Mesendoderm (in vitro differentiated cells): Measurements from ENCODE around the gene TRPM2.
A peak's percentile ranks its signal among the peaks of the same experiment; 100 is the strongest.

Source experiments
- DNase-seq: peaks from one replicate; pipeline ENCODE4 v3.0.0; 2013
- H2AK5ac ChIP-seq: 2 replicates; pipeline ENCODE4 v1.6.1; 2013; ENCODE audit warnings: low read length, inconsistent platforms
- H2BK120ac ChIP-seq: 2 replicates; pipeline ENCODE4 v1.6.1; 2013; ENCODE audit warnings: low read depth, mild to moderate bottlenecking, low read length, moderate library complexity, mixed read lengths
- H2BK15ac ChIP-seq: replicated peaks from 2 replicates; pipeline ENCODE4 v1.6.1; 2013; ENCODE audit warnings: low read depth, mild to moderate bottlenecking, moderate library complexity
- H2BK5ac ChIP-seq: 2 replicates; pipeline ENCODE4 v1.6.1; 2013; ENCODE audit warnings: low read length, inconsistent platforms
- H3K18ac ChIP-seq: 2 replicates; pipeline ENCODE4 v1.6.1; 2013; ENCODE audit warnings: mild to moderate bottlenecking, low read length, mixed read lengths
- H3K23ac ChIP-seq: one replicate; pipeline ENCODE4 v1.6.1; 2013; ENCODE audit warnings: low read length
- H3K27ac ChIP-seq: 2 replicates; pipeline ENCODE4 v1.5.1; 2013; ENCODE audit warnings: low read depth, mild to moderate bottlenecking, inconsistent platforms, low read length, moderate library complexity
- H3K27me3 ChIP-seq: 2 replicates; pipeline ENCODE4 v1.6.1; 2013; ENCODE audit warnings: low read length, control low read depth, mild to moderate bottlenecking, inconsistent platforms; ENCODE audit not compliant: insufficient read depth, poor library complexity
- H3K36me3 ChIP-seq: 2 replicates; pipeline ENCODE4 v1.6.1; 2013; ENCODE audit warnings: low read length, inconsistent platforms; ENCODE audit not compliant: control insufficient read depth, insufficient read depth
- H3K4ac ChIP-seq: one replicate; pipeline ENCODE4 v1.6.1; 2013; ENCODE audit warnings: low read depth, mild to moderate bottlenecking, low read length, moderate library complexity
- H3K4me1 ChIP-seq: 2 replicates; pipeline ENCODE4 v1.6.1; 2013; ENCODE audit warnings: low read depth, low read length, inconsistent platforms; ENCODE audit not compliant: control insufficient read depth
- H3K4me2 ChIP-seq: 2 replicates; pipeline ENCODE4 v1.6.1; 2013; ENCODE audit warnings: low read length
- H3K4me3 ChIP-seq: 2 replicates; pipeline ENCODE4 v1.5.1; 2013; ENCODE audit warnings: mild to moderate bottlenecking, low read length
- H3K56ac ChIP-seq: one replicate; pipeline ENCODE4 v1.6.1; 2013; ENCODE audit warnings: low read length
- H3K79me1 ChIP-seq: 2 replicates; pipeline ENCODE4 v1.6.1; 2013; ENCODE audit warnings: low read length, inconsistent platforms
- H3K79me2 ChIP-seq: 2 replicates; pipeline ENCODE4 v1.6.1; 2013; ENCODE audit warnings: mild to moderate bottlenecking, low read length; ENCODE audit not compliant: control insufficient read depth, insufficient read depth
- H3K9ac ChIP-seq: 2 replicates; pipeline ENCODE4 v1.6.1; 2013; ENCODE audit warnings: low read length, inconsistent platforms
- H4K5ac ChIP-seq: one replicate; pipeline ENCODE4 v1.6.1; 2013; ENCODE audit warnings: low read length
- H4K8ac ChIP-seq: one replicate; pipeline ENCODE4 v1.6.1; 2013; ENCODE audit warnings: low read depth, mild to moderate bottlenecking, control low read depth, low read length, moderate library complexity
- WGBS: extraction: QIAGEN DNeasy Blood & Tissue Kit; methylation state at CpG from one replicate; pipeline ENCODE4 v1.1.7; 2013; ENCODE audit warnings: low lambda C conversion rate, missing lambda C conversion rate; ENCODE audit not compliant: insufficient coverage; ENCODE audit errors: extremely low coverage; 5-methylcytosine and 5-hydroxymethylcytosine counted together

The TRPM2 gene

DNA sequence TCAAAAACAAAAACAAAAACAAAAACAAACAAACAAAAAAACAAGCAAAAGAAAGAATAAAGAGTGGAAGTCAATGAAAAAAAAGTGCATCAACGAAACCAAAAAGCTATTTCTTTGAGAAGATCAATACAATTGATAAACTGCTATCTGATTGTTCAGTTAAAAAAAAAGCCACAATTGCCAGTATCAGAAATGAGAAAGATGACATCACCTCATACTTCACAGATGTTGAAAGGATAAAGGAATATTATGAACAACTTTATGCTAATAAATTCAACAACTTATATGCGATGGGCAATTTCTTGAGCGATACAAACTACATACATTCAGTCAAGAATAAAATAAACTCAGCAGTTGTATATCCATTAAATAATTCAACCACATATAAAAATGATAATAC, 99.7 kb downstream of the TRPM2 start:
- no peak overlapping the region for H3K23ac ChIP-seq
- no peaks in the 10 kb centered on the region for H3K79me1 ChIP-seq
- H4K5ac ChIP-seq: no peak overlapping the region
- no peak overlapping the region for H3K18ac ChIP-seq
- H3K4me3 ChIP-seq: no peak overlapping the region
- H3K56ac ChIP-seq: no peak overlapping the region
- H3K36me3 ChIP-seq: no peaks in the 10 kb centered on the region
- H3K27ac ChIP-seq: no peak overlapping the region
- no peak overlapping the region for H2BK5ac ChIP-seq
- H3K4ac ChIP-seq: no peak overlapping the region
- H3K9ac ChIP-seq: no peak overlapping the region
- H3K4me2 ChIP-seq: no peak overlapping the region
- H2BK120ac ChIP-seq: no peak overlapping the region
- no peaks in the 10 kb centered on the region for H3K4me1 ChIP-seq
- no peaks in the 10 kb centered on the region for H3K79me2 ChIP-seq
- WGBS: no CpG with 5 or more reads among the region's 3 CpGs
- DNase-seq: no peak
- H4K8ac ChIP-seq: no peak overlapping the region
- no peak overlapping the region for H2BK15ac ChIP-seq
- H2AK5ac ChIP-seq: no peak overlapping the region
- no peaks in the 10 kb centered on the region for H3K27me3 ChIP-seq

DNA sequence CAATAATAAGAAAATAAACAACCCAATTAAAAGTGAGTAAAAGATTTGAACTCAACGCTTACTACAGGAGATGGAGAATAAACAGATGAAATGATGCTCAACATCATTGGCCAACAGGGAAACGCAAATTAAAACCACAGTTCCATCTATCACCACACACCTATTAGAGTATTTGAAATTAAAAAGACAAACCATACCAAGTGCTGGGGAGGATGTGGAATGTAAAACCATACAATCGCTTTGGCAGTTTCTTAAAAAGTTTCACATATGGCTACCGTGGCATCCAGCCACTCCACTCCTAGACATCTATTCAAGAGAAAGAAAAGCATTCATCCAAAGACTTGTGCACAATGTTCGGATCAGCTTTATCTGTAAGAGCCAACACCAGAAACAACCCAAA, 100.6 kb downstream of the TRPM2 start:
- H2AK5ac ChIP-seq: no peak overlapping the region
- H3K4me1 ChIP-seq: no peaks in the 10 kb centered on the region
- no peak overlapping the region for H4K5ac ChIP-seq
- H3K79me1 ChIP-seq: peaks cover 2% of the 10 kb centered on the region
- H2BK120ac ChIP-seq: no peak overlapping the region
- no peak overlapping the region for H3K27ac ChIP-seq
- no peaks in the 10 kb centered on the region for H3K36me3 ChIP-seq
- no peak overlapping the region for H3K4ac ChIP-seq
- H3K56ac ChIP-seq: no peak overlapping the region
- no peak overlapping the region for H3K18ac ChIP-seq
- no peak overlapping the region for H3K23ac ChIP-seq
- no peak for DNase-seq
- no peaks in the 10 kb centered on the region for H3K27me3 ChIP-seq
- no peak overlapping the region for H3K4me2 ChIP-seq
- no peak overlapping the region for H2BK15ac ChIP-seq
- no peaks in the 10 kb centered on the region for H3K79me2 ChIP-seq
- no peak overlapping the region for H3K9ac ChIP-seq
- no peak overlapping the region for H2BK5ac ChIP-seq
- no peak overlapping the region for H3K4me3 ChIP-seq
- no CpG with 5 or more reads among the region's 5 CpGs for WGBS
- H4K8ac ChIP-seq: no peak overlapping the region

DNA sequence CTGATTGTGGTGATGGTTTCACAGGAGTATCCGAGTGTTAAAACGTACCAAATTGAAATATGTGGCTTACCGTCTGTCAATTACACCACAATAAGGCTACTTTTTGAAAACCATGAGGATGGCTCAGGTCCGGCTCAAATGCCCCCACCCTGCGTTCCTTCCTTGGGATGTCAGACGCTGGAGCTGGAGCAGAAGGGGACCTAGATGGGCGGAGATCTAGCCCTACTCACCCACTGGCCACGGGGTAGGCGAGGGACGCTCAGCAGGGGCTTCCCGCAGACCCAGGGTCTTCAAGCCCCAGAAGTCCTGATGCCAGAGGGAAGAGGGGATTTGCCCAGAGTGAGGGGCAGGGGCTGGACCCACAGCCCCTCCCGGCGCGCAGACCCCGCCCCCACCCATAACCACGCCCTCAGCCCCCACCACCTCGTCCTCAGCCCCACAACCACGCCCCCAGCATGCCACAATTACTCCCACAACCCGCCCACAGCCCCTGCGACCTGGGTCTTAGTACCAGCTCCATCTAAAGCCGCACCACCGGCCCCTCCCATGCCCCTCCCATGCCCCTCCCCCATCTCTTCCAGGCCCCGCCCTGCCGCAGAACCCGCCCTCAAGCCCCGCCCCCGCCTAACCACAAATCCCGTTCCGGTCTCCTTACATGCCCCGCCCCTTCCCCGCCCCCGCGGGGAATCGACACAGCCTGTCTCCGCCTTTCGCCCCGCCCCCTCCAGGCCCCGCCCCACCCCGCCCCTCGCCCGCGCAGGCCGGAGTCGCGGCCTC, 101.5 kb downstream of the TRPM2 start, which contains the start of gene LRRC3:
Gene LRRC3, plus strand, starts transcription at position 764 of the 777 bp plus-strand sequence. CDS start 1,135 bp downstream, outside the sequence.
- Histone ChIP-seq H4K8ac (no peak within 1 kb of the TSS), H3K9ac (peak within 1 kb of the TSS; percentile 68), H3K27me3 (no peaks in the 10 kb centered on the region), H2BK5ac (no peak within 1 kb of the TSS), H3K79me2 (no peaks in the 10 kb centered on the region), H3K79me1 (peaks cover 2% of the 10 kb centered on the region), H3K18ac (peak within 1 kb of the TSS; percentile 51), H4K5ac (no peak within 1 kb of the TSS), H3K4ac (no peak within 1 kb of the TSS), H3K4me2 (peak within 1 kb of the TSS; percentile 84), H3K4me1 (no peaks in the 10 kb centered on the region), H2AK5ac (no peak within 1 kb of the TSS), H3K56ac (peak within 1 kb of the TSS; percentile 79), H3K27ac (no peak within 1 kb of the TSS), H2BK15ac (no peak within 1 kb of the TSS), H3K36me3 (no peaks in the 10 kb centered on the region), H3K23ac (no peak within 1 kb of the TSS), H2BK120ac (no peak within 1 kb of the TSS), H3K4me3 (peak within 1 kb of the TSS; percentile 54)
- WGBS: no CpG with 5 or more reads among the region's 45 CpGs
- peak; percentile 97 for DNase-seq

- no peak overlapping the region for H2BK15ac ChIP-seq
- no peak overlapping the region for H4K8ac ChIP-seq
- H3K79me1 ChIP-seq: peaks cover 2% of the 10 kb centered on the region
- H3K56ac ChIP-seq: peak overlapping the region; percentile 79
- H2BK120ac ChIP-seq: no peak overlapping the region
- peak overlapping the region; percentile 68 for H3K9ac ChIP-seq
- no peaks in the 10 kb centered on the region for H3K79me2 ChIP-seq
- no peaks in the 10 kb centered on the region for H3K27me3 ChIP-seq
- H4K5ac ChIP-seq: no peak overlapping the region
- H3K4me2 ChIP-seq: peak overlapping the region; percentile 84
- H3K27ac ChIP-seq: no peak overlapping the region
- DNase-seq: peak; percentile 37
- H3K36me3 ChIP-seq: no peaks in the 10 kb centered on the region
- H2AK5ac ChIP-seq: no peak overlapping the region
- no CpG with 5 or more reads among the region's 72 CpGs for WGBS
- no peaks in the 10 kb centered on the region for H3K4me1 ChIP-seq
- H2BK5ac ChIP-seq: no peak overlapping the region
- no peak overlapping the region for H3K23ac ChIP-seq
- no peak overlapping the region for H3K4ac ChIP-seq
- H3K18ac ChIP-seq: peak overlapping the region; percentile 51
- H3K4me3 ChIP-seq: peak overlapping the region; percentile 54
Measured at GRCh38 chr21:44455524-44456213, 102.2 kb downstream of the TRPM2 start.

GRCh38 chr21:44456214-44456914, 102.9 kb downstream of the TRPM2 start:
- Histone ChIP-seq H4K8ac (no peak overlapping the region), H4K5ac (no peak overlapping the region), H2BK120ac (no peak overlapping the region), H3K23ac (no peak overlapping the region), H2BK15ac (no peak overlapping the region), H3K4me1 (no peaks in the 10 kb centered on the region), H3K4me3 (no peak overlapping the region), H2BK5ac (no peak overlapping the region), H3K36me3 (no peaks in the 10 kb centered on the region), H3K9ac (peak overlapping the region; percentile 68), H3K79me1 (peaks cover 2% of the 10 kb centered on the region), H3K79me2 (no peaks in the 10 kb centered on the region), H2AK5ac (no peak overlapping the region), H3K56ac (peak overlapping the region; percentile 79), H3K4ac (no peak overlapping the region), H3K27ac (no peak overlapping the region), H3K18ac (no peak overlapping the region), H3K4me2 (peak overlapping the region; percentile 84), H3K27me3 (no peaks in the 10 kb centered on the region)
- WGBS: no CpG with 5 or more reads among the region's 35 CpGs
- no peak for DNase-seq
